ENCODE results near the gene PRDM16. TPM values are rescaled to one million over a fixed set of nuclear protein-coding genes. Genes with fewer than 3 reads are reported as not detected.

PRDM16 gene
- total and polyA plus RNA-seq, 4 donors: 0.05 to 0.67 (median 0.19) TPM

DNA sequence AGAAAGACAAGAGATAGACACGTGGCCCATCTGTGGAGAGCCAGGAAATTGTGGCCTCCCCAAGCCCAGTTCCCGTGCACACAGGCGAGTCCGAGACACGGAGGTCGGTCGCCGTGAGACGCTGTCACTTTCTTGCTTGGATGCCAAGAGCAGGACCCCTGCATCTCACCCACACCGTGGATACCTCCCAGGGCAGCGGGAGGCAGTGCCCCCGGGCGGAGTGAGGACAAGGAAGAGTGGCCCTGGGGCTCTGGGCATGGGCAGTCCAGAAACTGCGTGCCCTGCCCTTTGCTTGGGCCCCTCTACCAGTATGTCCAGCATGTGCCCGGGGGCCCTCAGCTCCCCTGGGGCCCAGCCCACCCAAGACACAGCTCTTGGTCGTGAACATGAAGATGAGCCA is 360.8 kb downstream of the PRDM16 start:
- peaks cover 0 to 1% (median 0%) of the 10 kb centered on the region in 4 donors for H3K4me1 ChIP-seq (ENCODE audit: control insufficient read depth in 4 of 4, insufficient read depth in 4 of 4, low read length in 3 of 4)
- H3K36me3 ChIP-seq (ENCODE audit: control insufficient read depth in 4 of 4, insufficient read depth in 3 of 4, low read depth in 1 of 4, low read length in 3 of 4): no peaks in the 10 kb centered on the region
- H3K27ac ChIP-seq (ENCODE audit: low read depth in 1 of 2, low read length in 2 of 2): no peak overlapping the region
- no peak overlapping the region for H3K9ac ChIP-seq (ENCODE audit: low read depth in 1 of 2, low read length in 2 of 2)
- H3K27me3 ChIP-seq (ENCODE audit: control insufficient read depth in 4 of 4, insufficient read depth in 4 of 4, low read length in 3 of 4): no peaks in the 10 kb centered on the region
- WGBS: 89% methylated on average over 16 of the region's 16 CpGs
- no peak overlapping the region for H3K4me3 ChIP-seq (ENCODE audit: low read depth in 1 of 3, low read length in 3 of 3)
- DNase-seq (ENCODE audit: low spot score): no peak
- no peaks in the 10 kb centered on the region for H3K9me3 ChIP-seq (ENCODE audit: control insufficient read depth in 4 of 4, low read length in 3 of 4)
- TF ChIP-seq, protein P1, sequence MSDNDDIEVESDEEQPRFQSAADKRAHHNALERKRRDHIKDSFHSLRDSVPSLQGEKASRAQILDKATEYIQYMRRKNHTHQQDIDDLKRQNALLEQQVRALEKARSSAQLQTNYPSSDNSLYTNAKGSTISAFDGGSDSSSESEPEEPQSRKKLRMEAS (IDR thresholded peaks at IDR 0.05): no peak
- TF ChIP-seq HNF4G (IDR thresholded peaks at IDR 0.05) (no peak), REST (IDR thresholded peaks at IDR 0.05) (no peak), FOXA2 (IDR thresholded peaks at IDR 0.05) (no peak), RXRA (IDR thresholded peaks at IDR 0.05) (no peak), JUND (IDR thresholded peaks at IDR 0.05) (no peak), GABPA (IDR thresholded peaks at IDR 0.05 in 1 of 2, conservative IDR thresholded peaks at IDR 0.05 in 1 of 2) (no peak)
- TF ChIP-seq, protein P2, sequence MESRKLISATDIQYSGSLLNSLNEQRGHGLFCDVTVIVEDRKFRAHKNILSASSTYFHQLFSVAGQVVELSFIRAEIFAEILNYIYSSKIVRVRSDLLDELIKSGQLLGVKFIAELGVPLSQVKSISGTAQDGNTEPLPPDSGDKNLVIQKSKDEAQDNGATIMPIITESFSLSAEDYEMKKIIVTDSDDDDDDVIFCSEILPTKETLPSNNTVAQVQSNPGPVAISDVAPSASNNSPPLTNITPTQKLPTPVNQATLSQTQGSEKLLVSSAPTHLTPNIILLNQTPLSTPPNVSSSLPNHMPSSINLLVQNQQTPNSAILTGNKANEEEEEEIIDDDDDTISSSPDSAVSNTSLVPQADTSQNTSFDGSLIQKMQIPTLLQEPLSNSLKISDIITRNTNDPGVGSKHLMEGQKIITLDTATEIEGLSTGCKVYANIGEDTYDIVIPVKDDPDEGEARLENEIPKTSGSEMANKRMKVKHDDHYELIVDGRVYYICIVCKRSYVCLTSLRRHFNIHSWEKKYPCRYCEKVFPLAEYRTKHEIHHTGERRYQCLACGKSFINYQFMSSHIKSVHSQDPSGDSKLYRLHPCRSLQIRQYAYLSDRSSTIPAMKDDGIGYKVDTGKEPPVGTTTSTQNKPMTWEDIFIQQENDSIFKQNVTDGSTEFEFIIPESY (IDR thresholded peaks at IDR 0.05): no peak

DNA sequence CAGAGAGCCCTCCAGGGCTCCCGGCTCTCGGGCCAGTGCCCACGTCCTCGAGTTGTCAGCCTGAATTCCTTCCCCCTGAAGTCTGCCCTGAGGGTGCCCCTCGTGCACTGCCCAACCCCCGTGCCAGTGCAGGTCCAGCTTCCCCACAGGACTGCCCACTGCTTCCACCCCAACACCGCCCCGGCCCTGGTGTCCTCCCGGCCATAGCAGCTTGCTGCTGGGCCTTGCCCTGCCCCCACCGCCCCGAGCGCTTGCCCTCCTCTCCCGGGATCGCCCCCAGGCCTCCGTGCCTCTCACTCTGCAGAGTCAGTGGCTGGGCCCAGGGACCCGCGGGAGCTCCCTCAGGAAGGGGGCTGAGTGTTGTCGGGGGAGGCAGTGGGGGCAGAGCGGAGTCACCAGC is 361.4 kb downstream of the PRDM16 start:
- Histone ChIP-seq H3K4me3 (ENCODE audit: low read depth in 1 of 3, low read length in 3 of 3) (no peak overlapping the region), H3K9ac (ENCODE audit: low read depth in 1 of 2, low read length in 2 of 2) (no peak overlapping the region), H3K9me3 (ENCODE audit: control insufficient read depth in 4 of 4, low read length in 3 of 4) (no peaks in the 10 kb centered on the region), H3K36me3 (ENCODE audit: control insufficient read depth in 4 of 4, insufficient read depth in 3 of 4, low read depth in 1 of 4, low read length in 3 of 4) (no peaks in the 10 kb centered on the region), H3K4me1 (ENCODE audit: control insufficient read depth in 4 of 4, insufficient read depth in 4 of 4, low read length in 3 of 4) (no peaks in the 10 kb centered on the region), H3K27ac (ENCODE audit: low read depth in 1 of 2, low read length in 2 of 2) (no peak overlapping the region), H3K27me3 (ENCODE audit: control insufficient read depth in 4 of 4, insufficient read depth in 4 of 4, low read length in 3 of 4) (no peaks in the 10 kb centered on the region)
- DNase-seq (ENCODE audit: low spot score): no peak
- WGBS: 83% methylated on average over 19 of the region's 19 CpGs
- TF ChIP-seq YY1 (IDR thresholded peaks at IDR 0.05) (no peak), NR2F2 (IDR thresholded peaks at IDR 0.05) (no peak), FOXA1 (IDR thresholded peaks at IDR 0.05) (no peak), CTCF (IDR thresholded peaks at IDR 0.05; ENCODE audit: low read depth, low read length, missing input control) (no peak), FOXA2 (IDR thresholded peaks at IDR 0.05) (no peak), TAF1 (conservative IDR thresholded peaks at IDR 0.05) (no peak), HNF4A (conservative IDR thresholded peaks at IDR 0.05) (no peak), REST (IDR thresholded peaks at IDR 0.05) (no peak), RAD21 (IDR thresholded peaks at IDR 0.05) (no peak), SP1 (IDR thresholded peaks at IDR 0.05) (no peak), EGR1 (IDR thresholded peaks at IDR 0.05; ENCODE audit: low read depth in 2 of 2) (no peak), RXRA (IDR thresholded peaks at IDR 0.05) (no peak), JUND (IDR thresholded peaks at IDR 0.05) (no peak), GABPA (IDR thresholded peaks at IDR 0.05 in 1 of 2, conservative IDR thresholded peaks at IDR 0.05 in 1 of 2) (no peak), ATF3 (IDR thresholded peaks at IDR 0.05) (no peak), HNF4G (IDR thresholded peaks at IDR 0.05) (no peak)
- TF ChIP-seq, protein P2 (IDR thresholded peaks at IDR 0.05): no peak
- TF ChIP-seq, protein P1 (IDR thresholded peaks at IDR 0.05): no peak
